DND-41 (cell line): ENCODE results near the gene TNRC6B.

Source experiments
- CTCF ChIP-seq: IDR thresholded peaks from 2 replicates; pipeline ENCODE4 v1.5.1; 2012; ENCODE audit warnings: borderline replicate concordance, low read length, moderate library complexity, mild to moderate bottlenecking; ENCODE audit not compliant: poor library complexity, severe bottlenecking; ENCODE audit errors: extremely low read depth
- EZH2 ChIP-seq: IDR thresholded peaks from 3 replicates; pipeline ENCODE4 v1.6.1; 2012; ENCODE audit warnings: borderline replicate concordance, low read depth, mild to moderate bottlenecking, moderate library complexity, low read length, inconsistent platforms; ENCODE audit not compliant: severe bottlenecking

GRCh38 chr22:40281717-40282116, 104.0 kb downstream of the TNRC6B start:
- TF ChIP-seq EZH2 (no peak), CTCF (no peak)
